Subcutaneous adipose tissue (tissue), 4 donors: ENCODE results near the gene ENPP7. TPM values are rescaled to one million over a fixed set of nuclear protein-coding genes. Genes with fewer than 3 reads are reported as not detected.

ENCODE experiments used
- CTCF ChIP-seq: fragments of 450-650 bp; IDR thresholded peaks from one replicate; pipeline ENCODE4 v1.5.1; 2016; ENCODE audit warnings: low read depth, mild to moderate bottlenecking, control low read depth, antibody characterized with exemption, moderate library complexity
- total RNA-seq, 4 donors: library from RNA; depleted of rRNA; stranded (reverse); fragments of >200 nt; gene quantifications; one replicate each; pipeline ENCODE4 v1.1.0, GENCODE V29; 2016

Gene ENPP7
- total RNA-seq, 4 donors from 2014 or later, result not detected

DNA sequence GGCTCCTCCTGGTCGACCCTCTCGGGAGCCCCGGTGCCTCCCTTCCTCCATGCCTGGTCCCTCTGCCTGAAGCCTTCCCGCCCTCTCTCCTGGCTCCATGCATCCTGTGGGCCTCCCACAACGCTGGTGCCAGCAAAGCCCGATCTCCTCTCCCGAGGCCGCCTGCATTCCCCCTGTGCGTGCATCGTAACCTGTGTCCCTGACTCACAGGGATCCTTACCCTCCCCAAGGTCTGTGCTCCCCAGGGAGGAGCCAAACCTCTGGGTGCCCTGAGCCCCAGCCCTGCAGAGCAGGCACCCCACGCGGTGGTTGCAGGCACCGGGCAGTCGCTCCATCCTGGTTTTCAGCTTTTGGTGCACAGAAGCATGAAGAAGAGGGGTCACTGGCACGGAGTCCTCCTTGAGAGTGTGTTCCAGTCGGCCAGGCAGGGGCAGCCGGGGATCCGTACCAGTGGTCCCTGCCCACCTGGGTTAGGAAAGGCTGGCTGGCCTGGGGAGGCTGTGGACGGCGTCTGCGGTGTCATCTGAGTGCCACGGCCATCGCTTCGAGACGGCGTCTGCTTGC, 1.8 kb upstream of the ENPP7 start:
- no peak for TF ChIP-seq CTCF

DNA sequence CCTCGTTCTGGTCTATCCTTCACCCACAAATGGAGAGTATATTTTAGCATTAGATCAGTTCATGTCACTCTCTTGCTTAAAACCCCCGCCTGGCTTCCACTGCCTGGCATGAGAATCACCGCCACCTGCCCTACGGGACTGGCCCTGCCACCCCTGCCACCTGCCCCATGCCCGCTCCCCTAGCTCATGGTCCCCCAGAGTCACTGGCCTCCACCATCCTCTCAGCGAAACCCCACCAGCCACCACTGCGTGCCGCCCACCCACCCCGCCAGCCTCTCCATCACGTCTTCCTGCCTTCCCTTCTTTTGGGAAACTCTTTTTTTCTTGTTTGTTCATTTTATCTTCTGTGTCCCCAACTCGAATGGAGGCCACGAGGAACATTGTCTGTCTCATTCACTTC, 982 bp upstream of the ENPP7 start:
- no peak for TF ChIP-seq CTCF

- no peak for TF ChIP-seq CTCF
These were observed 340 bp upstream of the ENPP7 start for GRCh38 chr17:79730437-79730768.

GRCh38 chr17:79732254-79732653, 1.5 kb downstream of the ENPP7 start:
- TF ChIP-seq CTCF, result no peak

DNA sequence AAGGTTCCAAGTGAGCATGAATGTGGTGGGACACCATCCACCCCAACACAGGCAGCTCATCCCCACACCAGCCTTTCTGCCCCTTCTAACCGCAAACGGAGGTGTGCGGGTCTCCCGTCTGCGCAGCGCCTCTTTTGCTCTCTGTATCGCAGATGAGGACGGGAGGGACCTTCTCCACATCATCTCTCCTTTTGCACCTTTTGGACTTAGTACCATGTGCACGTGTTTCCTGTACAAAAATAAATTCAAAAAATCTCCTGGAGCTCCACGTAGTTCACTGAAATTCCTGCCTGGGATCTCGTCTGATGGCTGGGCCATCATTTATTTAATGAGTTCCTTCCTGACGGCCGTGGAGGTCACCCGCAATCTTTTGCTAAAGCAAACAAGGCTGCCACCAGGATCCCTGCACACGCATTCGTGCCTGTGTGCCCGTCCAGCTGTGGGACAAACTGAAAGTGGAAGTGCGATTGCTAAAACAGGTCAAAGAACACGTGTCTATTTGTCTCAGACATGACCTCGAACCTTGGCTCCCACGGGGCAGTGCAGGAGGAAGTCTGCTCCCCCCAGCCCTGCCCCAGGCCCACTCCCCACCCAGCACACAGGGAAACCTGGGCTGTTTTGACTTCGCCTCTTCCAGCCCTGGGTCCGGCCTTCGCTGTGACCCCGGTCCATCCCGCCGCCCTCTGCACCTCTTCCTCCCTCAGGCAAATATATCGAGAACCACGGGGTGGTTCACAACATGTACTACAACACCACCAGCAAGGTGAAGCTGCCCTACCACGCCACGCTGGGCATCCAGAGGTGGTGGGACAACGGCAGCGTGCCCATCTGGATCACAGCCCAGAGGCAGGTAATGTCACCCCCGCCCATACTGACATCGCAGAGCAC, 2.3 kb downstream of the ENPP7 start:
- TF ChIP-seq CTCF, result no peak

GRCh38 chr17:79733692-79734070, 2.9 kb downstream of the ENPP7 start:
- TF ChIP-seq CTCF, result no peak

- no peak for TF ChIP-seq CTCF
These were observed 4.4 kb downstream of the ENPP7 start for GRCh38 chr17:79735096-79735495.
